Measurements from ENCODE around the gene HOXA1.
"Not testable (repeated sequence)": the region's sequence is repeated elsewhere in the genome, so short reads cannot be mapped to it uniquely, and the experiment has no call there.

HOXA1 gene

DNA sequence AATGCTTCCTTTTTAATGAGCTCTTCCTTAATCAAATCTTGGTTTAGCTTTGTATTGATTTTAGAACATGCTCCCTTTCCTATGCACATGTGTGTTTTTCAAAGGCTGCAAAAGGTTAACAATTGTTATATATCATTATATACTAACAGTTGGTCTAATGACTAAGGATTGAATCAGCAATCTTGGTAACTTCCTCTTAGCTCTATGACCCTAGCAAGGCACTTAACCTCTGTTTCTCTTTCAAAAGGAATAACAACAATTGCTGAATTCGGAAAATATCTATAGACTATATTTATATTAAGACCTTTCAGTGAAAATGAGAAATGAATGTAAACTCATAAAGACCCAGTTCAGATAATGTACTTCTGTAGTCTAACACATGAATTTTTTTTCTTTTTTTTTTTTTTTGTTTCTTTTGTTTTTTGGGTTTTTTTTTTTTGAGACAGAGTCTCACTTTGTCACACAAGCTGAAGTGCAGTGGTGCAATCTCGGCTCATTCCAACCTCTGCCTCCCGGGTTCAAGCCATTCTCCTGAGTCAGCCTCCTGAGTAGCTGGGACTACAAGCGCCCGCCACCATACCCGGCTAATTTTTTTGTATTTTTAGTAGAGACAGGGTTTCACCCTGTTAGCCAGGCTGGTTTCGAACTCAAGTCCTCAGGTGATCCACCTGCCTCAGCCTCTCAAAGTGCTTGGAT, 48.8 kb downstream of the HOXA1 start:
- DNase-seq (ENCODE audit: low read depth, low spot score), result no peak

DNA sequence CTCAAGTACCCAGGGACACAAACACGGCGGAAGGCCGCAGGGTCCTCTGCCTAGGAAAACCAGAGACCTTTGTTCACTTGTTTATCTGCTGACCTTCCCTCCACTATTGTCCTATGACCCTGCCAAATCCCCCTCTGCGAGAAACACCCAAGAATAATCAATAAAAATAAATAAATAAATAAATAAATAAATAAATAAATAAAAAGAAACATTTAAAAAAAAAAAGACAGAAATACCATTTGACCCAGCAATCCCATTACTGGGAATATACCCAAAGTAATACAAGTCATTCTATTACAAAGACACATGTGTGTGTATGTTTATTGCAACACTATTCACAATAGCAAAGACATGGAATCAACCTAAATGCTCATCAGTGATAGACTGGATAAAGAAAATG, 49.8 kb downstream of the HOXA1 start:
- DNase-seq (ENCODE audit: low read depth, low spot score), result not testable (repeated sequence)

DNA sequence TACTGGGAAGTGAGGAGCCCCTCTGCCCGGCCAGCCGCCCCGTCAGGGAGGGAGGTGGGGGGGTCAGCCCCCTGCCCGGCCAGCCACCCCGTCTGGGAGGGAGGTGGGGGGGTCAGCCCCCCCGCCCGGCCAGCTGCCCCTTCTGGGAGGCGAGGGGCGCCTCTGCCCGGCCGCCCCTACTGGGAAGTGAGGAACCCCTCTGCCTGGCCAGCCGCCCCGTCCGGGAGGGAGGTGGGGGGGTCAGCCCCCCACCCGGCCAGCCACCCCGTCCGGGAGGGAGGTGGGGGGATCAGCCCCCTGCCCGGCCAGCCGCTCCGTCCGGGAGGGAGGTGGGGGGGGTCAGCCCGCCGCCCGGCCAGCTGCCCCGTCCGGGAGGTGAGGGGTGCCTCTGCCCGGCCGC, 50.7 kb downstream of the HOXA1 start:
- DNase-seq (ENCODE audit: low read depth, low spot score), result not testable (repeated sequence)
